VCaP (cell line): ENCODE results near the gene IRF2BP1.

Source experiments
- H3K27ac ChIP-seq: fragments of 450-650 bp; 2 replicates; pipeline ENCODE4 v1.5.1; 2017
- CTCF ChIP-seq: fragments of 450-650 bp; conservative IDR thresholded peaks from 2 replicates; pipeline ENCODE4 v1.5.1; 2017; ENCODE audit warnings: mild to moderate bottlenecking, moderate library complexity

IRF2BP1 gene

GRCh38 chr19:45885556-45886426 lies at the start of gene IRF2BP1:
Gene IRF2BP1 (minus strand): TSS chr19:45886141. CDS start chr19:45885774, 367 bp downstream.
- H3K27ac ChIP-seq: peak within 1 kb of the TSS; percentile 98
- TF ChIP-seq CTCF: peak; percentile 15; the same call in 1 of the 2 replicates

GRCh38 chr19:45935267-45935666 lies 49.3 kb upstream of the IRF2BP1 start:
- H3K27ac ChIP-seq: no peak overlapping the region
- TF ChIP-seq CTCF: no peak

GRCh38 chr19:45934551-45935230 lies 48.8 kb upstream of the IRF2BP1 start:
- no peak for TF ChIP-seq CTCF
- H3K27ac ChIP-seq: no peak overlapping the region

GRCh38 chr19:45933759-45934158 lies 47.8 kb upstream of the IRF2BP1 start:
- no peak for TF ChIP-seq CTCF
- no peak overlapping the region for H3K27ac ChIP-seq

- H3K27ac ChIP-seq: no peak overlapping the region
- no peak for TF ChIP-seq CTCF
These were observed 45.1 kb upstream of the IRF2BP1 start for GRCh38 chr19:45931055-45931454.

GRCh38 chr19:45929247-45929646 lies 43.3 kb upstream of the IRF2BP1 start:
- TF ChIP-seq CTCF: no peak
- no peak overlapping the region for H3K27ac ChIP-seq

- H3K27ac ChIP-seq: peak overlapping the region; percentile 41; the same call in 1 of the 2 replicates
- peak; percentile 44 for TF ChIP-seq CTCF
These were observed 41.8 kb upstream of the IRF2BP1 start for GRCh38 chr19:45927565-45928261.
